GM12872 (cell line): ENCODE measurements around the gene ZNF664.

Experiments
- CTCF ChIP-seq: IDR thresholded peaks from 3 replicates; pipeline ENCODE4 v1.5.1; 2011; ENCODE audit warnings: low read depth, mild to moderate bottlenecking, low read length, moderate library complexity; ENCODE audit not compliant: insufficient read depth

The ZNF664 gene

GRCh38 chr12:123937707-123938591 lies 35.1 kb upstream of the ZNF664 start:
- TF ChIP-seq CTCF: no peak

GRCh38 chr12:123938679-123939480 lies 34.1 kb upstream of the ZNF664 start:
- TF ChIP-seq CTCF: peak; percentile 54

- no peak for TF ChIP-seq CTCF
Measured at GRCh38 chr12:123939716-123940626, 33.0 kb upstream of the ZNF664 start.

DNA sequence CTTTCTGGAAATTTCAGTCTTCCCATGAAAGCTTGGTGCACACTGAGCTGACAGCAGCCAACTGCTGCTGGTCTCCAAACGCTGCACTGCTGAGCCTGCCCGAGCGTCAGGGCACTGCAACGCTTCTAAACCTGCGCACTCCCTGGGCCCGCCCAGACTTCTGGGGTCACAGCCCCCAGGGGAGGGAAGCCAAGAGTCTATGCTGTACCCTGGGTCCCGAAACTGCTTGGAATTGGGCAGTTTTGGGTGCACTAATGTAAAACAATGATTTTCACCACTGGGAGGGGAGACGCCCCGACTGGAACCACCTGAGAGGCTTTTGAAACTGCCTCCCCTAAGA lies 32.4 kb upstream of the ZNF664 start:
- TF ChIP-seq CTCF: no peak

DNA sequence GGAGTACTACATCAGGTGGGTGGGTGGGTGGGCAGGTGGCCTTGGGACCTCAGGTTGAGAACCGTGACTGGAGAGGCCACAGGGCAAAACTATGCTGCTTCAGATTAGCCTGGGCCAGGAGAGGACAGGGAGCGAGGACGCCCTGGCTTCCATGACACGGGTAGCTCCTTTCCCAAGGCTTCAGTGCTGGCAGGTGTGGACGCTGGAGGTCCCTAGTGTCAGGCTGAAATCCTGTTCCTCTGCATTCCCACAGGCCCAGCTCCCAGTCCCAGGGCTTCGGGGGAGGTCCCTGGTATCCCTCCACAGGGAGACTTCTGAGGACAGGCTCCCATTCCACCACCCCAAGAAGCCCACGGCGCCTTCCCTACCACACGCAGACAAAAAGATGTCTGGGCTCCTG lies 32.0 kb upstream of the ZNF664 start:
- TF ChIP-seq CTCF: no peak

DNA sequence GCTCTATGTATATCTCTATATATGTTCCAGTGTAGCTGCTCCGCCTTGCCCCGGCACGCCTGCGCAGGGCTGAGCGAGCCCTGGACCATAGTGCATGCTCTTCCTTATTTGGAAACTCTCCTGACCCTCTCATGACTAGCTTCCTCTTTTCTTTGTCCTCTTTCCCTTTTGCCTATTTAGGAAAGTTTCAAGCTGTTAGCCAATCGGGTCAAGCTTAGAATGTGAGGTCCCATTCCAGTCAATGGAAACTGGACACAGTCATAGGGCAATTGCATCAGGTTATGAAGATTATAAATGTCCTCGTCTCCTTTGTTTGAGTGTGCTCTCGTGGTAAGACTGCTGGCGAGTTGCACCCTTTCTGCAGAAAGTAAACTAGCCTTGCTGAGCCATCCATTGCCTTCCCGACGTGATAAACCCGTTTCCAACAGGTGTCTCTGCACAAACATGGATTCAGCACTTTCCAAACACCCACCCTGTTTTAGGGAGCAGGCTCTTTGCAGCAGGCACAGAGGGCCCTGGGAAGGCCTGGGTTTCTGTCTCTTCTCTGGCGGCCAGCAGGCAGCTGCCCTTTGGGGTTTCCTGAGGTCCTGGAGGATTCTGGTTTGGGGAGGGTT lies 31.3 kb upstream of the ZNF664 start:
- no peak for TF ChIP-seq CTCF

DNA sequence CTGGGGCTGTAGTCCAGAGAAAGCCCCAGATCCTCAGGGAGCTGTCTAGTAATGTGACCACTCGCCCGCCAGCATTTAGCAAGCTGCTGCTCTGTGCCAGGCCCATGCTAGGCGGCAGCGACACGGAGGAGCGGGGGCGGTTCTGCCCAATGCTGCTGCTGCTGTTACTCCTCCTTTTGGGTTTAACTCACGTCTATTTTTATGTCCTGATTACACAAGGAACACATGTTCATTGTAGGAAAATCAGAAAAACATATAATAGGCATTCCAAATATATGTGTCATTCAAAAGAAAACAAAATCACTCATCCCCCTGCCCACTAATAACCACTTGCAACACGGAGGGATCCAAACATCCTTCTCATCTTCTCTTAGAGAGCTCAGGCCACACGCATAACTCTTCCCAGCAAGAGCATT lies 30.8 kb upstream of the ZNF664 start:
- no peak for TF ChIP-seq CTCF
